AG10803 (cell line): ENCODE results near the gene KRTAP4-3.
"Not testable (repeated sequence)": the region's sequence is repeated elsewhere in the genome, so short reads cannot be mapped to it uniquely, and the experiment has no call there.

Source experiments
- DNase-seq: peaks from one replicate; pipeline ENCODE4 v3.0.0; 2010; ENCODE audit warnings: low read depth
- H3K4me3 ChIP-seq: 2 replicates; pipeline ENCODE4 v1.5.1; 2011; ENCODE audit warnings: mild to moderate bottlenecking, low read length, control low read depth
- CTCF ChIP-seq: conservative IDR thresholded peaks from 2 replicates; pipeline ENCODE4 v1.5.1; 2011; ENCODE audit warnings: mild to moderate bottlenecking, low read length, control low read depth, inconsistent platforms

KRTAP4-3 gene

GRCh38 chr17:41133880-41134735, 33.9 kb downstream of the KRTAP4-3 start:
- H3K4me3 ChIP-seq = no peak overlapping the region
- DNase-seq = peak; percentile 43
- TF ChIP-seq CTCF = no peak

DNA sequence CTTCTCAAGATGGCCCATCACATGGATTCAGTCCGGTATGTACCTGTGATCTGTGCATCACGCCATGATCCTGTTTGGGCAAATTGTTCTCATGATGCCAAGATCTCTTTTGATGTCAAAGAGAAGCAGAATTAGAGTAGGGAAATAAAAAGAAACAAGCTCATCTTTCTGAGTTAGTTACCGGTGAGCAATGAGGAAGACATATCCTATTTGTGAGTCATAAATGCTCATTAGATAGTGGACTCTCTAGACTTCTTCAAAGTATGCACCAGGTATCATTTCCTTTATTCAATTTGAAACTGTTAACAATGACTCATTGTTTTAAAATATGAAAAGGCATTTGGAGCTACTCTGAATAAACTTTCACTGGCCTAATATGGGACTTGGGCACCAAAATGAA, 36.0 kb downstream of the KRTAP4-3 start:
- no peak for DNase-seq
- H3K4me3 ChIP-seq = no peak overlapping the region
- TF ChIP-seq CTCF = no peak

- DNase-seq = no peak
- no peak overlapping the region for H3K4me3 ChIP-seq
- TF ChIP-seq CTCF = no peak
These were observed 40.6 kb downstream of the KRTAP4-3 start for GRCh38 chr17:41127371-41127770.

- no peak overlapping the region for H3K4me3 ChIP-seq
- no peak for DNase-seq
- TF ChIP-seq CTCF = no peak
These were observed 41.6 kb downstream of the KRTAP4-3 start for GRCh38 chr17:41126412-41126811.

GRCh38 chr17:41125064-41125463, 43.0 kb downstream of the KRTAP4-3 start:
- TF ChIP-seq CTCF = no peak
- DNase-seq = no peak
- no peak overlapping the region for H3K4me3 ChIP-seq

- not testable (repeated sequence) for H3K4me3 ChIP-seq, DNase-seq
These were observed 44.0 kb downstream of the KRTAP4-3 start, which contains the start of gene KRTAP4-12 for GRCh38 chr17:41123991-41124371. TSS of gene KRTAP4-12 (minus strand) at chr17:41124182. CDS start at chr17:41124122, 60 bp downstream.

GRCh38 chr17:41123292-41123990, 44.6 kb downstream of the KRTAP4-3 start:
- not testable (repeated sequence) for DNase-seq, H3K4me3 ChIP-seq

GRCh38 chr17:41121742-41122141, 46.3 kb downstream of the KRTAP4-3 start:
- TF ChIP-seq CTCF = no peak
- no peak overlapping the region for H3K4me3 ChIP-seq
- no peak for DNase-seq

GRCh38 chr17:41119696-41120690, 48.0 kb downstream of the KRTAP4-3 start:
- not testable (repeated sequence) for DNase-seq, H3K4me3 ChIP-seq
